Trophoblast cell (in vitro differentiated cells and primary cell): ENCODE data around the gene ERLEC1.

ENCODE experiments used
- DNase-seq, 2 donors: peaks; one replicate each; pipeline ENCODE4 v3.0.0-alpha.2; 2016
- H2AFZ ChIP-seq: 2 replicates; pipeline ENCODE4 v1.6.1; 2013; ENCODE audit warnings: low read length, moderate library complexity, mild to moderate bottlenecking; ENCODE audit not compliant: insufficient read depth, poor library complexity
- H2AK5ac ChIP-seq: 2 replicates; pipeline ENCODE4 v1.6.1; 2013; ENCODE audit warnings: mild to moderate bottlenecking, low read length
- H2BK120ac ChIP-seq: 2 replicates; pipeline ENCODE4 v1.6.1; 2013; ENCODE audit warnings: low read length, mild to moderate bottlenecking, moderate library complexity; ENCODE audit not compliant: insufficient read depth, poor library complexity
- H2BK12ac ChIP-seq: 2 replicates; pipeline ENCODE4 v1.6.1; 2013; ENCODE audit warnings: mild to moderate bottlenecking, low read length, moderate library complexity
- H2BK5ac ChIP-seq: 2 replicates; pipeline ENCODE4 v1.6.1; 2013; ENCODE audit warnings: low read length, low read depth, moderate library complexity, mild to moderate bottlenecking; ENCODE audit not compliant: poor library complexity
- H3K14ac ChIP-seq: 2 replicates; pipeline ENCODE4 v1.6.1; 2013; ENCODE audit warnings: mild to moderate bottlenecking, low read length
- H3K18ac ChIP-seq: 2 replicates; pipeline ENCODE4 v1.6.1; 2013; ENCODE audit warnings: mild to moderate bottlenecking, low read length
- H3K23ac ChIP-seq: 2 replicates; pipeline ENCODE4 v1.6.1; 2013; ENCODE audit warnings: low read length
- H3K27ac ChIP-seq: 2 replicates; pipeline ENCODE4 v1.5.1; 2013; ENCODE audit warnings: low read depth, mild to moderate bottlenecking, inconsistent platforms, low read length, moderate library complexity
- H3K27me3 ChIP-seq: 2 replicates; pipeline ENCODE4 v1.6.1; 2013; ENCODE audit warnings: inconsistent platforms, mild to moderate bottlenecking, low read length, moderate library complexity; ENCODE audit not compliant: insufficient read depth
- H3K36me3 ChIP-seq, 2 experiments: 1 replicate in 1 of 2; 2 replicates in 1 of 2; pipeline ENCODE4 v1.6.1; 2013; ENCODE audit warnings: low read length in 2 of 2, mild to moderate bottlenecking in 2 of 2, moderate library complexity in 1 of 2; ENCODE audit not compliant: insufficient read depth in 2 of 2, control insufficient read depth in 1 of 2
- H3K4ac ChIP-seq: 2 replicates; pipeline ENCODE4 v1.6.1; 2013; ENCODE audit warnings: low read depth, mild to moderate bottlenecking, low read length, moderate library complexity
- H3K4me1 ChIP-seq, 2 experiments: 1 replicate in 1 of 2; 2 replicates in 1 of 2; pipeline ENCODE4 v1.6.1; 2013; ENCODE audit warnings: low read length in 2 of 2, mild to moderate bottlenecking in 2 of 2, moderate library complexity in 1 of 2; ENCODE audit not compliant: insufficient read depth in 2 of 2, control insufficient read depth in 1 of 2
- H3K4me2 ChIP-seq: 2 replicates; pipeline ENCODE4 v1.6.1; 2013; ENCODE audit warnings: inconsistent platforms, mild to moderate bottlenecking, low read length, moderate library complexity
- H3K4me3 ChIP-seq: 2 replicates; pipeline ENCODE4 v1.5.1; 2013; ENCODE audit warnings: mild to moderate bottlenecking, low read depth, low read length, inconsistent platforms
- H3K79me1 ChIP-seq: one replicate; pipeline ENCODE4 v1.6.1; 2013; ENCODE audit warnings: low read length
- H3K79me2 ChIP-seq: 2 replicates; pipeline ENCODE4 v1.6.1; 2013; ENCODE audit warnings: low read length, mild to moderate bottlenecking; ENCODE audit not compliant: control insufficient read depth, insufficient read depth, poor library complexity
- H3K9ac ChIP-seq: 2 replicates; pipeline ENCODE4 v1.6.1; 2013; ENCODE audit warnings: mild to moderate bottlenecking, low read length
- H3K9me3 ChIP-seq: 2 replicates; pipeline ENCODE4 v1.6.1; 2013; ENCODE audit warnings: low read depth, mild to moderate bottlenecking, control low read depth, inconsistent platforms, low read length; ENCODE audit not compliant: insufficient read depth
- H4K12ac ChIP-seq: 2 replicates; pipeline ENCODE4 v1.6.1; 2013; ENCODE audit warnings: low read depth, mild to moderate bottlenecking, low read length, moderate library complexity
- H4K8ac ChIP-seq: 2 replicates; pipeline ENCODE4 v1.6.1; 2013; ENCODE audit warnings: low read depth, mild to moderate bottlenecking, low read length, moderate library complexity
- H4K91ac ChIP-seq: one replicate; pipeline ENCODE4 v1.6.1; 2013; ENCODE audit warnings: low read depth, mild to moderate bottlenecking, low read length, moderate library complexity
- WGBS: extraction: QIAGEN DNeasy Blood & Tissue Kit; methylation state at CpG from one replicate; pipeline ENCODE4 v1.1.7; 2013; ENCODE audit warnings: missing lambda C conversion rate; ENCODE audit not compliant: insufficient read length, insufficient coverage; ENCODE audit errors: extremely low coverage; 5-methylcytosine and 5-hydroxymethylcytosine counted together

ERLEC1 gene

DNA sequence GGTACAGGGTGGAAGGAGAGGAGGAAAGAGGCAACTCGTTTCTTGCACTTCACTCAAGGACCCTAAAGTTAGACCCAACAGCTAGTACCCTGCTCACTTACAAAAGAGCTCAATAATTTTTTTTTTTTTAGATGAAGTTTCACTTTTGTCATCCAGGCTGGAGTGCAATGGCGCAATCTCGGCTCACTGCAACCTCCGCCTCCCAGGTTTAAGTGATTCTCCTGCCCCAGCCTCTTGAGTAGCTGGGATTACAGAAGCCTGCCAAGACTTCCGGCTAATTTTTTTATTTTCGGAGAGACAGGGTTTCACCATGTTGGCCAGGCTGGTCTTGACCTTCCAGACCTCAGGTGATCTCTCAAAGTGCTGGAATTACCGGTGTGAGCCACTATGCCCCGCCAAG lies 4.2 kb upstream of the ERLEC1 start:
- no peak overlapping the region for H3K4me2 ChIP-seq
- H3K79me2 ChIP-seq: peaks cover 10% of the 10 kb centered on the region
- H4K12ac ChIP-seq: no peak overlapping the region
- H3K27me3 ChIP-seq: no peaks in the 10 kb centered on the region
- no peak for DNase-seq
- no peak overlapping the region for H4K8ac ChIP-seq
- H2BK120ac ChIP-seq: no peak overlapping the region
- no peak overlapping the region for H3K27ac ChIP-seq
- no peak overlapping the region for H2AFZ ChIP-seq
- H2BK5ac ChIP-seq: no peak overlapping the region
- no peak overlapping the region for H3K9ac ChIP-seq
- H4K91ac ChIP-seq: no peak overlapping the region
- peaks cover 9% of the 10 kb centered on the region for H3K79me1 ChIP-seq
- no peak overlapping the region for H3K4me3 ChIP-seq
- no CpG with 5 or more reads among the region's 8 CpGs for WGBS
- no peak overlapping the region for H2BK12ac ChIP-seq
- no peak overlapping the region for H2AK5ac ChIP-seq
- no peak overlapping the region for H3K18ac ChIP-seq
- no peaks in the 10 kb centered on the region for H3K9me3 ChIP-seq
- no peak overlapping the region for H3K14ac ChIP-seq
- peaks cover 0 to 7% of the 10 kb centered on the region in 2 experiments for H3K36me3 ChIP-seq
- H3K4me1 ChIP-seq: peaks cover 0 to 4% of the 10 kb centered on the region in 2 experiments
- H3K23ac ChIP-seq: no peak overlapping the region
- peak overlapping the region; percentile 73 for H3K4ac ChIP-seq

DNA sequence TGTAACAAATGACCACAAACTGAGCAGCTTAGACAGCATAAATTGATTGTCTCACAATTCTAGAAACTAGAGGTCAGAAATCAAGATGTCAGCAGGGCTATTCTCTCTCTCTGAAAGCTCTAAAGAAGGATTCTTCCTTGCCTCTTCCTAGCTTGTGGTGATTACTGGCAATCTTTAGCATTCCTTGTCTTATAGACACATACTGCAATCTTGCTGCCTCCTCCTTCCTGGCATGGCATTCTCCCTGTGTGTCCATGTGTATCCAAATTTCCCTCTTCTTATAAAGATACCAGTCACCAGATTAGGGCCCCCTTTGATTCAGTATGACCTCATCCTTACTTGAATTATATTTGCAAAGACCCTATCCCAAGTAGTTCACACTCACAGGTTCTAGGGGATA lies 2.4 kb upstream of the ERLEC1 start:
- Histone ChIP-seq H2BK5ac (no peak overlapping the region), H3K23ac (no peak overlapping the region), H3K4me2 (no peak overlapping the region), H2BK12ac (no peak overlapping the region), H3K14ac (no peak overlapping the region), H2AFZ (no peak overlapping the region), H4K8ac (no peak overlapping the region), H2BK120ac (no peak overlapping the region), H3K9me3 (no peaks in the 10 kb centered on the region), H3K79me1 (peaks cover 9% of the 10 kb centered on the region), H3K36me3 (peaks cover 0 to 7% of the 10 kb centered on the region in 2 experiments), H3K27me3 (no peaks in the 10 kb centered on the region), H3K4me3 (no peak overlapping the region), H3K9ac (no peak overlapping the region), H3K18ac (no peak overlapping the region), H3K4me1 (peaks cover 3 to 7% of the 10 kb centered on the region in 2 experiments), H4K12ac (no peak overlapping the region), H4K91ac (no peak overlapping the region), H2AK5ac (no peak overlapping the region), H3K27ac (peak overlapping the region; percentile 35), H3K79me2 (peaks cover 12% of the 10 kb centered on the region), H3K4ac (peak overlapping the region; percentile 47)
- no peak for DNase-seq

DNA sequence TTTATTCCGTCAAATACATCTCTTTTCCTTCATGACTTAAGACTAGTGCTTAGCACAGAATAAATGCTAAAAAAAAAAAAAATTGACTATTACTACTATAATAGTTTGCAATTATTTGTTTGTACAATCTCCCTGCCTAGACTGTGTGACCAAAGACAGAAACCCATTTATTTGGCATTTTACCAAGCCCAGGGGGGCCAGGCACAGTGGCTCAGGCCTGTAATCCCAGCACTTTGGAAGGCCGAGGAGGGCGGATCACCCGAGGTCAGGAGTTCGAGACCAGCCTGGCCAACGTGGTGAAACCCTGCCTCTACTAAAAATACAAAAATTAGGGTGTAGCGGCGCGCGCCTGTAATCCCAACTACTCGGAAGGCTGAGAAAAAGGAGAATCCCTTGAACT lies 1.5 kb upstream of the ERLEC1 start:
- H2AFZ ChIP-seq: no peak overlapping the region
- H3K9me3 ChIP-seq: no peaks in the 10 kb centered on the region
- peak overlapping the region; percentile 92 for H3K4me2 ChIP-seq
- H4K12ac ChIP-seq: no peak overlapping the region
- no peak overlapping the region for H4K8ac ChIP-seq
- peaks cover 3 to 7% of the 10 kb centered on the region in 2 experiments for H3K4me1 ChIP-seq
- H3K36me3 ChIP-seq: peaks cover 0 to 6% of the 10 kb centered on the region in 2 experiments
- H3K79me2 ChIP-seq: peaks cover 12% of the 10 kb centered on the region
- H3K23ac ChIP-seq: no peak overlapping the region
- no peaks in the 10 kb centered on the region for H3K27me3 ChIP-seq
- H2BK5ac ChIP-seq: no peak overlapping the region
- H3K27ac ChIP-seq: no peak overlapping the region
- no peak overlapping the region for H2BK120ac ChIP-seq
- H3K4me3 ChIP-seq: no peak overlapping the region
- H3K79me1 ChIP-seq: peaks cover 9% of the 10 kb centered on the region
- DNase-seq: no peak
- H3K14ac ChIP-seq: no peak overlapping the region
- no peak overlapping the region for H2AK5ac ChIP-seq
- H3K18ac ChIP-seq: no peak overlapping the region
- peak overlapping the region; percentile 76 for H3K4ac ChIP-seq
- H2BK12ac ChIP-seq: no peak overlapping the region
- no CpG with 5 or more reads among the region's 11 CpGs for WGBS
- no peak overlapping the region for H3K9ac ChIP-seq
- no peak overlapping the region for H4K91ac ChIP-seq

DNA sequence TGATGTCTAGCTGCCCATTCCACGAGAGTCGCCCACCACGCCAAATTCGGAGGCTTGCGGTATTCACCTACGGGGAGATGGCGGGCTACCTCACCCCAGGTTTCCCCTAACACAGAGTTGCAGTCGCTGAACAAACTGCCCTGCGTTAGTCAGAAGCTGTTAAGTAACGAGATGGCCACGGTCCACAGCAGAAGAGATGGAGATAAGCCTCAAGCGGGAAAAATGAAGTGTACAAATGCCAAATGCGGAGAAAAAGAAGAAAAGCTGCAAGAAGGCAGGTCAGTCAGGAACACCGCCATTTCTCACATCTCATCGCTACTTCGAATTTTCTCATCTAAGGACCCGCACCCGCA lies 516 bp upstream of the ERLEC1 start:
- H2BK120ac ChIP-seq: peak overlapping the region; percentile 52
- H2BK5ac ChIP-seq: peak overlapping the region; percentile 87
- H3K9me3 ChIP-seq: no peaks in the 10 kb centered on the region
- H2AK5ac ChIP-seq: no peak overlapping the region
- H4K12ac ChIP-seq: peak overlapping the region; percentile 82
- peaks cover 3 to 7% of the 10 kb centered on the region in 2 experiments for H3K4me1 ChIP-seq
- H3K23ac ChIP-seq: no peak overlapping the region
- peaks cover 9% of the 10 kb centered on the region for H3K79me1 ChIP-seq
- H3K14ac ChIP-seq: peak overlapping the region; percentile 89
- peak overlapping the region; percentile 97 for H3K4me3 ChIP-seq
- peak overlapping the region; percentile 99 for H4K8ac ChIP-seq
- peak overlapping the region; percentile 96 for H3K18ac ChIP-seq
- H3K9ac ChIP-seq: peak overlapping the region; percentile 96
- H3K4ac ChIP-seq: peak overlapping the region; percentile 76
- no peak overlapping the region for H2BK12ac ChIP-seq
- H3K27ac ChIP-seq: peak overlapping the region; percentile 25
- peak overlapping the region; percentile 95 for H2AFZ ChIP-seq
- peak overlapping the region; percentile 92 for H3K4me2 ChIP-seq
- DNase-seq: no peak
- H3K79me2 ChIP-seq: peaks cover 12% of the 10 kb centered on the region
- no CpG with 5 or more reads among the region's 18 CpGs for WGBS
- peaks cover 0 to 5% of the 10 kb centered on the region in 2 experiments for H3K36me3 ChIP-seq
- H3K27me3 ChIP-seq: no peaks in the 10 kb centered on the region
- H4K91ac ChIP-seq: peak overlapping the region; percentile 71
